IPS DF 19.7 (cell line): ENCODE data around the gene HSPA4L.

ENCODE experiments used
- DNase-seq: peaks from one replicate; pipeline ENCODE4 v3.0.0-alpha.2; 2013; ENCODE audit warnings: low read depth, low spot score

The HSPA4L gene

GRCh38 chr4:127782275-127783025, at the start of gene HSPA4L:
Gene HSPA4L, plus strand, starts transcription at chr4:127782322. Its CDS starts 229 bp downstream, at chr4:127782551.
- DNase-seq: peak; percentile 42

- DNase-seq: no peak
These were observed 49.3 kb upstream of the HSPA4L start for GRCh38 chr4:127732623-127733328.

GRCh38 chr4:127734976-127735375, 47.1 kb upstream of the HSPA4L start:
- no peak for DNase-seq

- DNase-seq: no peak
These were observed 44.8 kb upstream of the HSPA4L start for GRCh38 chr4:127737295-127737694.

DNA sequence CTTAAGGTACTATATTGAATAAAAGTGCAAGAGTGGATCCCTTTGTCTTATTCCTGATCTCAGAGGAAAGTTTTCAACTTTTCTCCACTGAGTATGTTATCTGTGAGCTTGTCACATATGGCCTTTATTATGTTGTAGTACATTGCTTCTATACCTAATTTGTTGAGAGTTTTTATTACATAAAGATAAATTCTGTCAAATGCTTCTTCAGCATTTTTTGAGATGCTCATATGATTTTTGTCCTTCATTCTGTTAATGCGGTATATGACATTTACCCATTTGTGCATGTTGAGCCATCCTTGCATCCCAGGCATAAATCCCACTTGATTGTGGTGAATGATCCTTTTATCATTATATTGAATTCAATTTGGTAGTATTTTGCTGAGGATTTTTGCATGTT, 40.9 kb upstream of the HSPA4L start:
- DNase-seq: no peak

DNA sequence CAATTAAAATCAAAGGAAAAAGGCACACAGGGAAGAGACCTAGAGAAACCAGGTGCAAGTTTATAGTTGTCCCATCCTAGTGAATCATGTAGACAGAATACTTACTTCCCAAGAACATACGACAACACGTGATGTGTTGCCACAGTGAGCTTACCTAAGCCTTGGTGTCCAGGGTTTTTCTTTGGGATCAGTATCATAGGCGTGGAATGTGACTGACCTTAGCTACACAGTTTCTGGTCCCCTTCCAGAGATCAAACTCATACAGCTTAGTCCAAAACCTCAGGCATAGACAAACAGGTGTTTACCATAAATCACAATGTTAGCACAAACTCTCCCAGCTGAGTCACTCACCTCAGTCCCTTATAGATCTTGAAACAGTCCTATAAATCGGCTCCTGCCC, 34.2 kb upstream of the HSPA4L start:
- no peak for DNase-seq

- no peak for DNase-seq
These were observed 33.2 kb upstream of the HSPA4L start for GRCh38 chr4:127748957-127749356.

DNA sequence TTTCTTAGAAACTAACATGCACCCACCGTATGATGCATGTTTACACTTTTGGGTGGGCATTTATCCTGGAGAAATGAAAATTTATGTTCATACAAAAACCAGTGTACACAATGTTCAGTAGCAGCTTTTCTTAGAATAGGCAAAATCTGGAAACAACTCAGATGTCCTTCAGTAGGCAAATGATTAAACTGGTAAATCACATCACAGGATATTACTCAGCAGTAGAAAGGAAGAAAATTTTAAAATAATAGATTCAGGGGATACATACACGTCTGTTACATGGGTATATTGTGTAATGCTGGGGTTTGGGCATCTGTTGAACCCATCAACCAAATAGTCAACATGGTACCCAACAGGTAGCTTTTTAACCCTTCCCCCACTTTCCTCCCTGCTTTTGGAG, 25.2 kb upstream of the HSPA4L start:
- DNase-seq: no peak

- DNase-seq: no peak
These were observed 22.8 kb upstream of the HSPA4L start for GRCh38 chr4:127759228-127759820.

DNA sequence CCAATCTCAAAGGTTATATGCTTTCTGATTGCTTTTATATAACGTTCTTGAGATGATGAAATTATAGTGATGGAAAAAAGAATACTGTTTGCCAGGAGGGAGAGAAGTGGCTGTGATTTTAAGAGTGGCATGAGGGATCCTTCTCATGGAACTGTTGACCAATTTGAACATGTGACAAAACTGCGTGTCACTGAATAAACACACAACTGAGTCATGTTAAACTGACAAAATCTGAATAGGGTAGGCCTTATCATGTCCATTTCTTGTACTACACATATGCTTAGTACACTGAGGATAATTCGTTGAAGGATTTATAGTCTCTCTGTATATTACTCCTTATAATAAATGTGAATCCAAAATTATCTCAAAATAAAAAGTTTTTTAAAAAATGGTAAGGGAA, 22.2 kb upstream of the HSPA4L start:
- no peak for DNase-seq

- no peak for DNase-seq
These were observed 10.4 kb upstream of the HSPA4L start for GRCh38 chr4:127771535-127772275.

GRCh38 chr4:127772769-127773671, 9.1 kb upstream of the HSPA4L start:
- no peak for DNase-seq

DNA sequence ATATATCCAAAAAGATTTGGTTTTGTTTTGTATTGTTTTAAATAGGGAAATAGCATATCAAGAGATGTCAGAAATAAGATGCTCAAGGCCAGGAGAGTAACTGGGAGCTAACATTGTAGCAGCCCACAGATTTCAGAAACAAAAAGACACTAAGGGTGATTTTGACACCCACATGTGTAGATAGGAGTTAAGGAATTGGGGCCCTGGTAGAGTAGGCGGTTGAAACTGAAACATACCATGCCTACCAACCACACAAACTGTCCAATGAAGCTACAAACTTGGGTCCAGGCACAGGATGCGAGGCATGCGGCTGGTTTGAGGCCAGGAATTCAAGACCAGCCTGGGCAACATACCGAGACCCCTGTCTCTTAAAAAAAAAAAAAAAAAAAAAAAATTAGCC, 6.3 kb upstream of the HSPA4L start:
- no peak for DNase-seq

- DNase-seq: no peak
These were observed 5.5 kb upstream of the HSPA4L start for GRCh38 chr4:127776620-127777019.

GRCh38 chr4:127777487-127777886, 4.6 kb upstream of the HSPA4L start:
- no peak for DNase-seq

DNA sequence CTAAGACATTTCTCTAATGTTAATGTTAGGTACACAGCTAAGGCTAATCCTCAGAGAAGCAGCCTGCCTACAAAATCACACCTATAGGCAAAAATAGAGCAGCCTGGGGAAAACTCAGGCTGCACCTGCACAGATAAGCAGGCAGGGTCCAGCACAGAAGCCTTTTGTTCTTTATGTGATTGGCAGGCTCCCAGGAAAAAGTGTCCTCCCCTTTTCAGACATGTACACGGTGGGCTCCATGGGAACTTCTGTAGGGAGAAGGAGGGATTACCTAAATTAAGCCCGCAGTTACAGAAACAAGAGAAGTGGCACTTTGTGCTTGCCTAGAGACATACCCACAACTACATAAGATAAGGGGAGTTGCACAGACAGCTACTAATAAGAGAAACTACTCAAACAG, 4.0 kb upstream of the HSPA4L start:
- no peak for DNase-seq

- DNase-seq: no peak
These were observed 1.5 kb upstream of the HSPA4L start for GRCh38 chr4:127780598-127780997.

DNA sequence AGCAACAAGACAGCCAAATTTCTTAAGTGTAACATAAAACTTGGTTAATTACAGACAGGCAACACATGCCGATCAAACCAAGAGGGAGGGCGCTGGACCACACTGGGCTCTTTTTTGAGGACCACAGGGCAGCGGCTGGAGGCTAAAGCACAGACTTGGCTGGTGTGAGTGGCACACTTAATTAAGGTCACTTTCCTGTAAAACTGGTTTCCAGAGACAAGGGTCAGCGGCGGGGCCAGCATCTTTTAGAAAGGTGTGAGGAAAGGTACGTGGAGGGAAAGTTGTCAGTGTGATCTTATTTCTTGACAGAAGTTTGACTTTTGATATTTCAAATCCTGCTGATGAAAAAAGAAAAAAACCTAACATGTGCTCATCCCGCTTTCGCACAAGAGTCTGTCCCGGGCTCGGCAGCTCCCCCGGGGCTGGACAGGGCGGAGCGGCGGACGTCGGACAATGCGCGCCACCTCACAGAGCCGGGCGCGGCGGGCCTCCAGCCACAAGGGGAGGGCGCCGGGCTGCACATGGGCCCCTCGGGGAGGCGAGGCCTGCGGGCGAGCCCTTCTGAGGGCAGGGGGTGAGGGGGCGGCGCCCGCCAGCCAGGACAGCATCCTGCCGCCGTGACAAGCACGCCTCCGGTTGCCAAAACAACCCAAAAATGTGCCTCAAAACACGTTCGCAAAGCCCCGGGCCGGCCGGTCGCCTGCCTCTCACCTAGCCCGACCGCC, 660 bp upstream of the HSPA4L start:
- no peak for DNase-seq

DNA sequence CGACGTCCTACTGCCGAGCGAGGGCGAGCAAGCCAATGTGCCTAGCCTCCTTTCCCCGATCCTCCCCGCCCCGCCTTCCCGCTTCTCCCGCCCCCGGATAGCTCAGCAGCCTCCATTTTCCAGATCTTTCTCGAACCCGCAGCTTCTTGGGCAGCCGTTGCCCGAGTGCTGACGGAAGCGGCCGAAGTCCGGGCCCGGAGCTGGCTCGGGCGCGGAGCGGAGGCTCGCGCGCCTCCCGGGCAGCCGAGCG, 172 bp upstream of the HSPA4L start:
- peak; percentile 52 for DNase-seq

DNA sequence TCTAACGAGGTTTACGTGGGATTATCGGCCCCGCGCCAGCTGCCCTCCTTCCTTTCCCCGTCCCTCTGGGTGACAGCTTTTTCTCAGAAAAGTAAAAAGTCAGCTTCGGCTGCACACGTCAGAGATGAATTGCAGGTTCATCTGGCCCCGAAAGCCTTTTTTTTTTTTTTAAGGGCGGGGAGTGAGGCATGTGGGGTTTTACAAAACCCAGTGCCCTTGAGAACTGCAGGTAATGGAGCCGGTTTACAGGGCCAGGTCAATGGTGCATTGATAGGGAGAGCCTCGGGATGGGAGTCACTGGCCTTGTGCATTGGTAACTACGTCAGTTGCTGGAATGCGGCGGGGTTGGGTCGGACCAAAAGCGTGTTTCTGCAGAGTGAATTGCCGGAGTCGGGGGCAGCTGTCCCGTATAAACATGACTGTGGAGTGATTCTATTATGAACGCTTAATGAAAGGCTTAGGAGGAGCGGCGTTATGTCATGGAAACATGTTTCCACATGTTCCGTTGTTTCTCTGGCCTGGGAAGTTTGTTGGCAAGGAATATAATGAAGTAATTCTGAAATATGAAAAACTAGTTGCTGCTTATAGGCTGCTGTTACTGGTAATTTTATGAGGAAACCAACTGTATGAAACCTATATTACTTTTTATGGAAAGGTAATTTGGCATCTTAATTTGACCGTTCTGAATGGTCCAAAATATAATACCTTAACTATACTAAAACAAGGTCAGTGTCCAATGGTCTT, 1.1 kb downstream of the HSPA4L start:
- DNase-seq: peak; percentile 15
